Activated naive CD8-positive, alpha-beta T cell (primary cell): ENCODE measurements around the gene GAS6.
A peak's percentile ranks its signal among the peaks of the same experiment; 100 is the strongest.
"Not testable (repeated sequence)": the region's sequence is repeated elsewhere in the genome, so short reads cannot be mapped to it uniquely, and the experiment has no call there.

Source experiments
- H3K27ac Mint-ChIP-seq: one replicate; pipeline ENCODE4 v1.8.0; 2021; ENCODE audit warnings: mixed read lengths
- H3K27me3 Mint-ChIP-seq: one replicate; pipeline ENCODE4 v1.8.0; 2021; ENCODE audit warnings: mixed read lengths
- H3K36me3 Mint-ChIP-seq: one replicate; pipeline ENCODE4 v1.8.0; 2021; ENCODE audit warnings: mixed read lengths
- H3K4me1 Mint-ChIP-seq: one replicate; pipeline ENCODE4 v1.8.0; 2021; ENCODE audit warnings: low read depth, mixed read lengths
- H3K4me3 Mint-ChIP-seq: one replicate; pipeline ENCODE4 v1.8.0; 2021; ENCODE audit warnings: mild to moderate bottlenecking, mixed read lengths
- H3K9me3 Mint-ChIP-seq: one replicate; pipeline ENCODE4 v1.8.0; 2021; ENCODE audit warnings: low read depth, mixed read lengths

GAS6 gene

DNA sequence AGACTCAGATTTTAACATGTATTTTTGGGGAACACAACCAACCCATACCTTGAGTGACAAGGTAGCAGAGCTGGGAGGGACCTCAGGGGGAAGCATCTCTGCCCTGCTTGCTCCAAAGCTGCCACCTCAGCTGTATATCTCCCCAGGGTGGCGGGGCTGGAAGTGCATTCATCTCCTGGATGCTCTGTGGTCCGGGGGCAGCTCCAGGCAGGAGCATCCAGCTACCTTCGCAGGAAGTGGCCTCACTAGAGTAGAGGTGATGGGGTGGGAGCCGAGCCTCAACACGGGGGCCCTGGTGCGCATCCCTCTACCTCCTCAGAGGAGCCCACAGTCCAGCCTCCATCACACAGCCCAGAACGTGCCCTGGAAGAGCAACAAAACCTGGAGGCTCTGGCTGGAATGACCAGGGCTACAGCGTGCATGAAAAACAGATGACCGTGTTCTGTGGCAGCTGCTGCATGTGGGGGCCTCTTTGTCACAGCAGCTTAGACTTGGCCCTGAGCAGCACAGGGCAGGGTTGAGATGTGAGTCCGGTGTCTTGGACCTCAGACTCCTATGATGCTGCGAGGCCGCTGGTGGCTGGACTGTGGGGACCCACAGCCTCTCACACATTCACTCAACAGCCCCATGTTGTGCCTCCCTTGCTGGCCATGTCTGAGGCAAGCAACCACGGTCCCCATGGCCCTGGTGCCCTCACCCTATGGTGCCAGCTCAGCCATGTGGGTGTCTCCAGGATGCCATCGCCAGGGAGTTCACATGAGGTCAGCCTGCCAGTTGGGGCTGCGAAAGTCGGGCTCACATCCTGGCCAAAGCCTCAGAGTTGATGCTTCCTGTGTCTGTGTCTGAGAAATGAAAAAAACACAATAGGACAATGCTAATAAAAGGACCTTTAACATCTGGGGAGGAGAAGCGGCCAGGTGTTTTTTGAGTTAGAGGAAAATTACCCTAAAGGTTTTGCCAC, 17.1 kb upstream of the GAS6 start:
- H3K4me3 Mint-ChIP-seq: no peak overlapping the region
- H3K27me3 Mint-ChIP-seq: peaks cover 2% of the 10 kb centered on the region
- no peak overlapping the region for H3K27ac Mint-ChIP-seq
- peaks cover 3% of the 10 kb centered on the region for H3K36me3 Mint-ChIP-seq
- peaks cover 29% of the 10 kb centered on the region for H3K4me1 Mint-ChIP-seq
- no peaks in the 10 kb centered on the region for H3K9me3 Mint-ChIP-seq

DNA sequence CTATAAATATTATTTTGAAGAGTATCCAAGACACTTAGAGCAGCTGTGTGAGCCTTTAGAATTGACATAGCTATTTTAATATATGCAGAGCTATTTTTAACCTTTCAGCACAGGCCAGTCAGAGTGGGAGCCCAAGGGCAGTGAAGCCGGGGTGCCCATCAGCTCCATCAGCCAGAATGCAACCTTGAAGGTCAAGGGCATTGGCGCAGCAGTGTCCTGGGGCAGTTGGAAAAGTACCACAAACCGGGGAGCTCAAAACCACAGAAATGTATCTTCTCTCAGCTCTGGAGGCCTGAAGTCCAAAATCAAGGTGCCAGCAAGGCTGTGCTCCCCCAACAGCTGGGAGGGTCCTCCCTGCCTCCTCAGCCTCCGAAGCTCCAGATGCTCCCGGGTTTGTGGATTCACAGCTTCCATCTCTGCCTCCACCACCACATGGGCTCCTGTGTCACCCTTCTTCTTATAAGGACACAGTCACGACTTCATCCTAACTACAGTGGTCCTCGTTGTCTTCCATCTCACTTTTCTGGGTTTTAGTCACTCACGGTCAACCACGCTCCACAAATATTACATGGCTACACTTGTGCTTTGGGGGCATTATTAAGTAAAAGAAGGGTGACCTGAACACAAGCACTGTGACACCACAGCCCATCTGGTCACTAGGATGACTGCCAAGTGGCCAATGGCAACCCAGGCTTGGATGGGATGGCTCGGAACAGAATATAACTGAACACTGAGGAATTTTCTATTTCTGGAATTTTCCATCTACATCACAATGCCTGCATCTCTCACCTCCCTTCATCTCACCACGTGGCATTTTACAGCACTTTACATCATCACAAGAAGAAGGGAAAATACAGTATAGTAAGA, 15.9 kb upstream of the GAS6 start:
- Mint-ChIP-seq H3K9me3 (no peaks in the 10 kb centered on the region), H3K36me3 (peaks cover 3% of the 10 kb centered on the region), H3K27ac (no peak overlapping the region), H3K4me3 (no peak overlapping the region), H3K4me1 (peaks cover 29% of the 10 kb centered on the region), H3K27me3 (peaks cover 2% of the 10 kb centered on the region)

DNA sequence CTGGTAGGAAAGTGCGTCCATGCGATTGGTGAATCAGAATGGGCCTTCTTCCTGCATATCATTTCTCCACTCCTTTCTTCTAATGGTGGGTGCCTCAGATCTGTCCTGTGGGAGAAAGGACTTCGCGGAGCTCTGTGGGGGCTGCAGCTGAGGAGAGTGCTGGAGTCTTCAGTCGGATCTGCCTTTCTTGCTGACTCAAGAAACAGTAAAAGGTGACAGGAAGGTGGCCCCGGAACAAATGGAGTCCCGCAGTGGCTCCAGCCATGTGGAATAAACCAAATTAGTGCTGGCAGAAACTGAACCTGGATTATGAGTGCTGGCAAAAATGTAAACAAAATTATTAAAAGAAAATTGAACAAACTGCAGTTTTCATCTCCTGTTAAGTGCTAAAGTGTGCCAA, 15.1 kb upstream of the GAS6 start:
- Mint-ChIP-seq H3K27ac (no peak overlapping the region), H3K27me3 (peaks cover 2% of the 10 kb centered on the region), H3K36me3 (peaks cover 3% of the 10 kb centered on the region), H3K9me3 (no peaks in the 10 kb centered on the region), H3K4me1 (peaks cover 29% of the 10 kb centered on the region), H3K4me3 (no peak overlapping the region)

DNA sequence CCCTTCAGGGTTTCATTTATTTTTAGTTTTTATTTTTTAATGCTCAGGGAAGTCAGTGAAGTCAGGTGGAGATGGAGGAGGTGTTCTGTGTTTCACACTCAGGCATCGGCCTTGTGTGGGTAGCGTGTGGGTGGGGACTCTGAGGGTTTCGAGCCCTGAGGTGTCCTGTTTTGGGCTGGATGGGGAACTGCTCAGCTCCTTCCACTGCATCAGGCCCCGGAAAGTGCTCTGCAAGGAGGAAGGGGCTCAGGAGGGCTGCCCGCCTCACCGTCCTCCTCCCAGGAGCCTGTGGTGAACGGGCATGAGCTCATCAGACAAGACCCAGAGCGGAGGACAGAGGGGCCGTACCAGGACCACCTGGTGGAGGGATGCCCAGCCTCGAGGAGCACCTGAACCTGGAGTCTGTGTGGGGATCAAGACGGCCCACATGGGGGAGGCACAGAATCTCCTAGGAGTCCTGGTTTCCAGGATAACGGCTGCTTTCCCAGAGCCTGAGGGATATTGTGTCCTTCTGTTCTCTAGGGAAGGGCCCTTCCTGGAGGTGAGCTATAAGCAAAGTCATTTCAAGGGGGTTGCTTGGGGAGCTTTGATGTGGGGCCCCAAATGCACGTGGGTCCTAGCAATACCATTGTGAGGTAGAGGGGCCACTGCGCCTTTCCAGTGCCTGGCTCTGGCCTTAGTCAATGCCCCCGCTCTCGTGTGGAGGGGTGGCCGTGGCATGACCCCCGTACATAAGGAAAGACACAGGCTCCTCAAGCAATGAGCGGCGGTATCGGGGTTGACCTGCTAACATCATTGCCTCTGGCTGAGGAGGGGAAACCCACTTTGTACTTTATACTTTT, 13.5 kb upstream of the GAS6 start:
- Mint-ChIP-seq H3K27ac (no peak overlapping the region), H3K4me1 (peaks cover 22% of the 10 kb centered on the region), H3K36me3 (peaks cover 3% of the 10 kb centered on the region), H3K27me3 (peaks cover 4% of the 10 kb centered on the region), H3K4me3 (no peak overlapping the region), H3K9me3 (no peaks in the 10 kb centered on the region)

DNA sequence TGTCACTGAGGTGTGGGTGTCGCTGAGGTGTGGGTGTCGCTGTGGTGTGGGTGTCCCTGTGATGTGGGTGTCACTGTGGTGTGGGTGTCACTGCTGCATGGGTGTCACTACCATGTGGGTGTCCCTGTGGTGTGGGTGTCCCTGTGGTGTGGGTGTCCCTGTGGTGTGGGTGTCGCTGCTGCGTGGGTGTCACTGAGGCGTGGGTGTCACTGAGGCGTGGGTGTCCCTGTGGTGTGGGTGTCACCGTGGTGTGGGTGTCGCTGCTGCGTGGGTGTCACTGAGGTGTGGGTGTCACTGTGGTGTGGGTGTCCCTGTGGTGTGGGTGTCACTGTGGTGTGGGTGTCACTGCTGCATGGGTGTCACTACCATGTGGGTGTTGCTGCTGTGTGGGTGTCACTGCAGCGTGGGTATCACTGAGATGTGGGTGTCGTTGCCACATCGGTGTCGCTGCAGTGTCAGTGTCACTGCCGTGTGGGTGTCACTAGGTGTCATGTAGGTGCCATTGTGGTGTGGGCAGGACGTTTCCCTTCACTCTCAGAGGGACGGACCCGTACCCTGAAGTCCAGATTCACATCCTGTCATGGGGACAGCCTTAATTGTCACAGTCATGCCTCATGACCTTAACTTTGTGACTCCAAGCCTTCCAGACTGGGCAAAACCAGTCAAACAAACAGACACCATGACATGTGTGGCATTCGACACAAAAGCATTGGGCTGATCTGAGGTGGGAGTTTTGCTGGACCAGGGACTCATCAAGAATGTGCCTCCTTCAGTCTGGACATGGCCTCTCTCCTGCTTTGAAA, 12.7 kb upstream of the GAS6 start:
- peaks cover 9% of the 10 kb centered on the region for H3K27me3 Mint-ChIP-seq
- H3K27ac Mint-ChIP-seq: no peak overlapping the region
- H3K4me1 Mint-ChIP-seq: peaks cover 14% of the 10 kb centered on the region
- H3K4me3 Mint-ChIP-seq: no peak overlapping the region
- no peaks in the 10 kb centered on the region for H3K9me3 Mint-ChIP-seq
- peaks cover 3% of the 10 kb centered on the region for H3K36me3 Mint-ChIP-seq

DNA sequence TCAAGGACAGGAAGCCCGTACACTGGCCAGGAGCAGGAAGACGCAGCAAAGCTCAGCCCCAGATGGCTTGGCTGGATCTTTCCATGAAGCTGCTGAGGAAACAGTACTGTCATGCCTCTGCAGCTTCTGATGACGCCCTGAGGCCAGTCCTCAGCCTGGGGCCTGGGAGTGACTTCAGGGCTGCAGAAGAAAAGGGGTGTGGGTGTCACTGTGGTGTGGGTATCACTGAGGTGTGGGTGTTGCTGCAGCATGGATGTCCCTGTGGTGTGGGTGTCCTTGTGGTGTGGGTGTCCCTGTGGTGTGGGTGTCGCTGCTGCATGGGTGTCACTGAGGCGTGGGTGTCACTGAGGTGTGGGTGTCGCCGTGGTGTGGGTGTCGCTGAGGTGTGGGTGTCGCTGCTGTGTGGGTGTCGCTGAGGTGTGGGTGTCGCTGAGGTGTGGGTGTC, 12.0 kb upstream of the GAS6 start:
- peak overlapping the region; percentile 78 for H3K27ac Mint-ChIP-seq
- H3K36me3 Mint-ChIP-seq: peaks cover 3% of the 10 kb centered on the region
- H3K4me3 Mint-ChIP-seq: no peak overlapping the region
- peaks cover 9% of the 10 kb centered on the region for H3K4me1 Mint-ChIP-seq
- no peaks in the 10 kb centered on the region for H3K9me3 Mint-ChIP-seq
- peaks cover 9% of the 10 kb centered on the region for H3K27me3 Mint-ChIP-seq

DNA sequence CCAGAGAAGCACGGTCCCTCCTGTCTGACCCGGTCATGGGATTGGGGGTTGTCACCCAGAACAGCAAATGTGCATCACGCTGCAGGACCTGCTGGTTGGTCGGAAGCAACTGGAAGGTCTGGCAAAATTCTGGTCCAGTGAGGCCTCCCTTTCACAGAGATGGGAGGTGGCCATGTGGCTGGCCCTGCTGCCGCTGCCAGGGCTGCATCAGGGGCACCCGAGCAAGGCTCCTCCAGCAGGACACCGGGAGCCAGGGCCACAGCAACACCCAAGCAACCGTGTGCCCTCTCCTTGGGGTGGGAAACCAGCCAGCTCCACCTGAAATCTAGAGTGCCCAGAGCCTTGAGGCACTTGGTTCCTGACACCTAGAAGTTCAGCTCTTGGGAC, 11.5 kb upstream of the GAS6 start:
- Mint-ChIP-seq H3K27ac (peak overlapping the region; percentile 78), H3K4me3 (no peak overlapping the region), H3K27me3 (peaks cover 9% of the 10 kb centered on the region)

DNA sequence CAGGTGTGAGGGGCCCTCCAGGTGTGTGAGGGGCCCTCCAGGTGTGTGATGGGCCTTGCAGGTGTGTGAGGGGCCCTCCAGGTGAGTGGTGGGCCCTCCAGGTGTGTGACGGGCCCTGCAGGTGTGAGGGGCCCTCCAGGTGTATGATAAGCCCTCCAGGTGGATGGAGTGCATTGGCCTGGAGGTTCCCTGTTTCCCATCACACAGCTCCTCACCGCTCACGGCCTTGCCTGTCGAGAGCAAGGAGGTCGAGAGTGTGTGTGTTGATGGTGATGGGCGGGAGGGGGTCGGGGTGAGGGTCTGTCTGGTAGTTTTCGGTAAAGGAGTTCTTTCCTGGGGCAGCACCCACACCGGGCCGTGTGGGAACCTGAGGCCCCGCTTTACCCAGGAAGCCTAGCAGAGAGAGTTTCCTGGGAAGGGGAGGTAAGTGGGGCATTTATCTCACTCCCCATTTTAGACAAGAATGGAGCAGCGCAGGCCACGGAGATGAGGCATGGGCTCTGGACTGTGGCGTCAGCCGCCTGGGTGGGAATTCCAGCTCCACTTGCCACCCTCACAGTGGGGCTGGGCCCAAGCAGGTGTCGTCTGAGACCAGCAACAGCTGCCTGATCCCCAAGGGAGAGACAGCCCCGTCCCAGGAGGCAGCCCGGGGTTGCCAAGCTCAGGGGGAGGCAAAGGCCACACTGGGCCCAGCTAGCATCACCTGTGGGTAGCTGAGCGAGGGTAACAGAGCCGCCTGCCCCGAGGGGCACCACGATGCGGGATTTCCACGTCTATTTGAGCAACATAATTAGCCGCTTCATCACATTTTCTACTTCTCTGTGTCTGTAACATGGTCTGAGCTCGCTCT, 10.9 kb upstream of the GAS6 start:
- Mint-ChIP-seq H3K9me3 (no peaks in the 10 kb centered on the region), H3K4me1 (peaks cover 4% of the 10 kb centered on the region), H3K36me3 (peaks cover under 1% of the 10 kb centered on the region), H3K4me3 (no peak overlapping the region), H3K27me3 (peaks cover 10% of the 10 kb centered on the region), H3K27ac (no peak overlapping the region)

More for the DNA sequence above, 11.5 kb upstream of the GAS6 start:
- no peaks in the 10 kb centered on the region for H3K9me3 Mint-ChIP-seq
- peaks cover 3% of the 10 kb centered on the region for H3K36me3 Mint-ChIP-seq
- H3K4me1 Mint-ChIP-seq: peaks cover 7% of the 10 kb centered on the region

DNA sequence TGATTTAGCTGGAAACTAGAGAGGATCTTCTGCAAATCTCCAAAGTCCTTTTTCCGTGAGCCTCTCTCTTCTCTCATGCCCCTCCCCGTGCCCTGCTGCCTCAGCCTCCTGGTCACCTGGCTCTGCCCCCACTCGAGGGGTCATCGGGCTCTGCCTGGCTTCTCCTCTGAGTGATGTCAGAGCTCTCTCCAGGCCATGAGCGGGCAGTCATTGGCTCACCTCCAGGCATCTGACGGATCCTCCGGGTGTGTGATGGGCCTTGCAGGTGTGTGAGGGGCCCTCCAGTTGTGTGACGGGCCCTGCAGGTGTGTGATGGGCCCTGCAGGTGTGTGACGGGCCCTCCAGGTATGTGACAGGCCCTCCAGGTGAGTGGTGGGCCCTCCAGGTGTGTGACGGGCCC, 10.3 kb upstream of the GAS6 start:
- H3K27me3 Mint-ChIP-seq: peaks cover 9% of the 10 kb centered on the region
- H3K4me3 Mint-ChIP-seq: no peak overlapping the region
- H3K36me3 Mint-ChIP-seq: no peaks in the 10 kb centered on the region
- H3K4me1 Mint-ChIP-seq: peaks cover 4% of the 10 kb centered on the region
- H3K9me3 Mint-ChIP-seq: no peaks in the 10 kb centered on the region
- H3K27ac Mint-ChIP-seq: no peak overlapping the region

DNA sequence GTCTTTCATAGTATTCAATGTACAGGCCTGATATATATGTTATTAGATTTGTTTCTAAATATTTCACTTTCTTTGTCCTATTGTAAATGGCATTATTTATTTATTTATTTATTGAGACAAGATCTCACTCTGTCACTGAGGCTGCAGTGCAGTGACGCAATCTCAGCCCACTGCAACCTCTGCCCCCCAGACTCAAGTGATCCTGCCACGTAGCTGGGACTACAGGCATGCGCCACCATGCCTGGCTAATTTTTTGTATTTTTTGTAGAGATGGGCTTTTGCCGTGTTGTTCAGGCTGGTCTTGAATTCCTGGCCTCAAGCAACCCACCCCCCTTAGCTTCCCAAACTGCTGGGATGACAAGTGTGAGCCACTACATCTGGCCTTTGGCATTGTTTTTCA, 5.4 kb upstream of the GAS6 start:
- peaks cover 6% of the 10 kb centered on the region for H3K4me1 Mint-ChIP-seq
- H3K27me3 Mint-ChIP-seq: peaks cover 35% of the 10 kb centered on the region
- H3K9me3 Mint-ChIP-seq: no peaks in the 10 kb centered on the region
- H3K36me3 Mint-ChIP-seq: no peaks in the 10 kb centered on the region
- no peak overlapping the region for H3K4me3 Mint-ChIP-seq
- no peak overlapping the region for H3K27ac Mint-ChIP-seq

DNA sequence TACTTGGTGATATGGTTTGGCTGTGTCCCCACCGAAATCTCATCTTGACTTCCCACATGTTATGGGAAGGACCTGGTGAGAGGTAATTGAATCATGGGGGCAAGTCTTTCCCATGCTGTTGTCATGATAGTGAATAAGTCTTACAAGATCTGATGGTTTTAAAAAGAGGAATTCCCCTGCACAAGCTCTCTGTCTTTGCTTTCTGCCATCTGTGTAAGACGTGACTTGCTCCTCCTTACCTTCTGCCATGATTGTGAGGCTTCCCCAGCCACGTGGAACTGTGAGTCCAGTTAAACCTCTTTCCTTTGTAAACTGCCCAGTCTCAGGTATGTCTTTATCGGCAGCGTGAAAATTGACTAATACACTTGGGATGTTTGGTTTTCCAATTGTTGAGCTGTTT, 4.0 kb upstream of the GAS6 start:
- H3K4me1 Mint-ChIP-seq, H3K27ac Mint-ChIP-seq, H3K36me3 Mint-ChIP-seq, H3K9me3 Mint-ChIP-seq, H3K4me3 Mint-ChIP-seq: not testable (repeated sequence)
- H3K27me3 Mint-ChIP-seq: peaks cover 35% of the 10 kb centered on the region

DNA sequence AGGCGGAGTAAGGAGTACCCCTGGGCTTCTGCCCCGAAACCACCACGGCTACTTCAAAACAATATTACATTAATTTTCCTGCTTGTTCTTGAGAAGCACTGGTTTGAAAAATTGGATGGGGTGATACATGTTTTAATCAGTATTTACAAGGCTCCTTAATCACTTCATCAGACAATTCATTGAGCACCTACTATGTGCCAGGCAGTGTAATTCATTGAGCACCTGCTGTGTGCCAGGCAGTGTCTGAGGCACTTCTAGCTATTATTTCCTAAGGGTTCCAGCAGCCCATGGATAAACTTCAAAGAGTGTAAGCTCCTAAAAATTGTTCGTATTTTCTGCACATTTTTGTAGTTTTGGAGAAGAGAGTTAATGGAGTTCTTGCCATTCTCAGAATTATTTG, 1.6 kb upstream of the GAS6 start:
- Mint-ChIP-seq H3K27ac (no peak overlapping the region), H3K4me1 (peaks cover 13% of the 10 kb centered on the region), H3K4me3 (peak overlapping the region; percentile 78), H3K36me3 (no peaks in the 10 kb centered on the region), H3K9me3 (no peaks in the 10 kb centered on the region), H3K27me3 (peaks cover 36% of the 10 kb centered on the region)

DNA sequence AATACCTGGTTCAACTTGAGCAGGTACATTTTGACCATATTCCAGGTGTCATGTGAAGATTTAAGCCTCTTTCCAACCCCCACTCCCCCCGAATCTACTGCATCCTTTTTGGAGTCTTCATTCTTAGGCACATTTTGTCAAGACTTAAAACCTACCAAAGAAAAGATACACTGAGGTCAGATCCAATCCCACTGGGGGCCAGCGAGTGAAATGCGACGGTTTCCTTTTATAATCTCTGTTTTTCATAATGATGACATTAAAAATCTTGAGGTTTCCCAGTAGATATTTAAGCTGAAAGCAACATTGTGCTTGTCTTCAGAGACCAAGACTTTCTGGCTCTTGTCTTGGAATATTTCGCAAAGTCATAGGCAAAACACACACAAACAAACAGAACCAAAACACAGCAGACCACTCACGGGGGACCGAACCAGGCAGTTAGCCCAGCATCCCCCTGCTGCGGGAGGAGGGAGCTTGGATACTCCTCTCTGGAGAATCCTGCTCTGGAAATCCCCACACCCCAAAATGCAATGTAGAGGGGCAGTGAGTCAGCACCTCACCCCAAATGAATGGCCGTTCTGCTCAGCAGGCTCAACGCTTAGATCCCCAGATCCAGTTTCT, 506 bp upstream of the GAS6 start:
- peaks cover 13% of the 10 kb centered on the region for H3K4me1 Mint-ChIP-seq

More for the DNA sequence above, 506 bp upstream of the GAS6 start:
- H3K27ac Mint-ChIP-seq: no peak overlapping the region
- H3K9me3 Mint-ChIP-seq: no peaks in the 10 kb centered on the region
- H3K36me3 Mint-ChIP-seq: no peaks in the 10 kb centered on the region
- peak overlapping the region; percentile 78 for H3K4me3 Mint-ChIP-seq
- H3K27me3 Mint-ChIP-seq: peaks cover 35% of the 10 kb centered on the region
